Heart left ventricle (tissue), 16 donors: Measurements from ENCODE around the gene PAK1. TPM values are rescaled to one million over a fixed set of nuclear protein-coding genes. Genes with fewer than 3 reads are reported as not detected.

Experiments
- ATAC-seq, 4 donors: fragments of 200-7000 bp; cut with Tn5 transposase; one replicate each; pipeline ENCODE4 v1.9.1; 2020 to 2022; ENCODE audit warnings: moderate library complexity in 4 of 4, mild to moderate bottlenecking in 3 of 4, moderate number of reproducible peaks in 1 of 4
- DNase-seq, 5 donors: peaks; one replicate each; pipeline ENCODE4 v3.0.0-alpha.2; 2020
- H3K27ac ChIP-seq, 12 donors: fragments of 200-600 bp; sonication (generic) in 4 of 12; one replicate each; pipeline versions ENCODE4 v1.5.0 to v1.8.0; 2016 to 2022; ENCODE audit warnings: mild to moderate bottlenecking in 2 of 12
- H3K27me3 ChIP-seq, 9 donors: fragments of 200-600 bp; sonication (generic) in 2 of 9; one replicate each; pipeline versions ENCODE4 v1.5.1 to v1.8.0; 2016 to 2022; ENCODE audit warnings: mild to moderate bottlenecking in 3 of 9
- H3K36me3 ChIP-seq, 9 donors: fragments of 200-600 bp; sonication (generic) in 2 of 9; one replicate each; pipeline versions ENCODE4 v1.5.0 to v1.8.0; 2018 to 2022; ENCODE audit warnings: mild to moderate bottlenecking in 2 of 9
- H3K4me1 ChIP-seq, 12 donors: fragments of 200-600 bp; sonication (generic) in 4 of 12; one replicate each; pipeline versions ENCODE4 v1.5.0 to v1.8.0; 2016 to 2022; ENCODE audit warnings: mild to moderate bottlenecking in 3 of 12
- H3K4me3 ChIP-seq, 12 donors: fragments of 200-600 bp; sonication (generic) in 4 of 12; one replicate each; pipeline versions ENCODE4 v1.5.0 to v1.8.0; 2017 to 2022; ENCODE audit warnings: mild to moderate bottlenecking in 9 of 12, moderate library complexity in 4 of 12
- H3K9me3 ChIP-seq, 12 donors: fragments of 200-600 bp; sonication (generic) in 4 of 12; one replicate each; pipeline versions ENCODE4 v1.5.0 to v1.8.0; 2016 to 2022; ENCODE audit warnings: mild to moderate bottlenecking in 1 of 12
- CTCF ChIP-seq, 12 donors: fragments of 200-600 bp; sonication (generic) in 4 of 12; IDR thresholded peaks; one replicate each; pipeline versions ENCODE4 v1.5.0 to v1.8.0; 2018 to 2022; ENCODE audit warnings: antibody characterized with exemption in 12 of 12, mild to moderate bottlenecking in 5 of 12
- POLR2A ChIP-seq, 2 donors: fragments of 450-650 bp; IDR thresholded peaks; one replicate each; pipeline ENCODE4 v1.6.1; 2017; ENCODE audit warnings: antibody characterized with exemption in 2 of 2, mild to moderate bottlenecking in 2 of 2, moderate library complexity in 2 of 2
- WGBS, 4 donors: extraction: QIAGEN DNeasy Blood & Tissue Kit in 2 of 4; methylation state at CpG; one replicate each; pipeline versions ENCODE4 v1.1.5 to v1.1.7; 2013 to 2018; 5-methylcytosine and 5-hydroxymethylcytosine counted together
- intact Hi-C, 10 donors: fragments of 100-400 bp; cut with DNase I; formaldehyde crosslinking; loops; one replicate each; pipeline versions ENCODE4 v1.11.1 to v1.14.2; 2022
- polyA plus RNA-seq, 2 donors: library from polyadenylated mRNA; stranded (reverse); fragments of 200-250 nt; gene quantifications; one replicate each; pipeline ENCODE4 v1.2.3, GENCODE V29; 2013
- total RNA-seq, 9 donors: library from RNA; depleted of rRNA in 2 of 9; stranded (reverse); fragments of >200 nt in 2 of 9; fragmentation: NEBNext Ultra II Directional in 3 of 9; extraction: Animal tissue kit (Norgen Biotek cat#: 25700) in 3 of 9; gene quantifications; one replicate each; pipeline versions ENCODE4 v1.1.0 to v1.2.4, GENCODE V29; 2016 to 2023
- donor health status: ischemic (EF 13 %, LVEDD 7.1; RV severe dilation, severe dysfunction).
- donor health status: healthy with polysubstance abuse.
- donor health status: DM: no; HTN: yes; CAD: no.
- donor health status: DM: no; HTN: no; CAD: no.
- donor health status: ischemic (EF 25% LVEDD 6.9; RV normal size, moderate dysfunction).
- donor health status: ischemic (EF 25% LVEDD 5.7; RV mildly dilated, moderate dysfunction).
- donor health status: healthy.
- donor health status: DM: yes; HTN: yes; CAD: no.
- donor health status: ischemic (EF 35%, LVEDD 5.7; RV mildly dilated, moderate dysfunction).
- donor health status: nonischemic (EF 11% LVEDD 7.7; RV severe dilation, severe dysfunction).
- donor health status: DM: yes; HTN: yes; CAD: no.
- donor health status: PGD.
- donor health status: ischemic (EF 29% LVEDD 5.4; RV normal size, mild dysfunction).
- donor health status: nonischemic (EF 23%, LVEDD 6.1; RV moderate dilation, normal function).

PAK1 gene
- total and polyA plus RNA-seq, 11 donors: 2.1 to 25.4 (median 5.9) TPM

- DNase-seq (no peak), ATAC-seq (no peak)
- Histone ChIP-seq H3K36me3 (no peaks in the 10 kb centered on the region), H3K4me1 (peaks cover 0 to 22% (median 0%) of the 10 kb centered on the region in 12 donors), H3K27me3 (no peaks in the 10 kb centered on the region), H3K4me3 (no peak overlapping the region), H3K27ac (no peak overlapping the region), H3K9me3 (no peaks in the 10 kb centered on the region)
- no peak for TF ChIP-seq POLR2A (IDR thresholded peaks at IDR 0.05)
- no peak for TF ChIP-seq CTCF (IDR thresholded peaks at IDR 0.05)
- intact Hi-C loops: loop anchor here in 1 of 10 donors (10.0 kb wide), 1 partner anchor 132 kb away; no protein-coding TSS in a partner anchor
- WGBS, 4 donors: 97 to 99% (median 98%) methylated on average over 1 of the region's 1 CpG
Observed at GRCh38 chr11:77403211-77403610, 70.7 kb downstream of the PAK1 start.

- ATAC-seq (no peak), DNase-seq (no peak)
- WGBS, 4 donors: 82 to 91% (median 86%) methylated on average over 3 of the region's 3 CpGs
- peaks cover 0 to 11% (median 0%) of the 10 kb centered on the region in 12 donors for H3K4me1 ChIP-seq
- H3K9me3 ChIP-seq: no peaks in the 10 kb centered on the region
- H3K4me3 ChIP-seq: no peak overlapping the region
- intact Hi-C loops: loop anchor here in 1 of 10 donors (10.0 kb wide), 1 partner anchor 133 kb away; no protein-coding TSS in a partner anchor
- no peak for TF ChIP-seq POLR2A (IDR thresholded peaks at IDR 0.05)
- TF ChIP-seq CTCF (IDR thresholded peaks at IDR 0.05): no peak
- no peaks in the 10 kb centered on the region for H3K36me3 ChIP-seq
- H3K27ac ChIP-seq: no peak overlapping the region
- H3K27me3 ChIP-seq: no peaks in the 10 kb centered on the region
Observed at GRCh38 chr11:77402218-77402556, 71.7 kb downstream of the PAK1 start.

DNA sequence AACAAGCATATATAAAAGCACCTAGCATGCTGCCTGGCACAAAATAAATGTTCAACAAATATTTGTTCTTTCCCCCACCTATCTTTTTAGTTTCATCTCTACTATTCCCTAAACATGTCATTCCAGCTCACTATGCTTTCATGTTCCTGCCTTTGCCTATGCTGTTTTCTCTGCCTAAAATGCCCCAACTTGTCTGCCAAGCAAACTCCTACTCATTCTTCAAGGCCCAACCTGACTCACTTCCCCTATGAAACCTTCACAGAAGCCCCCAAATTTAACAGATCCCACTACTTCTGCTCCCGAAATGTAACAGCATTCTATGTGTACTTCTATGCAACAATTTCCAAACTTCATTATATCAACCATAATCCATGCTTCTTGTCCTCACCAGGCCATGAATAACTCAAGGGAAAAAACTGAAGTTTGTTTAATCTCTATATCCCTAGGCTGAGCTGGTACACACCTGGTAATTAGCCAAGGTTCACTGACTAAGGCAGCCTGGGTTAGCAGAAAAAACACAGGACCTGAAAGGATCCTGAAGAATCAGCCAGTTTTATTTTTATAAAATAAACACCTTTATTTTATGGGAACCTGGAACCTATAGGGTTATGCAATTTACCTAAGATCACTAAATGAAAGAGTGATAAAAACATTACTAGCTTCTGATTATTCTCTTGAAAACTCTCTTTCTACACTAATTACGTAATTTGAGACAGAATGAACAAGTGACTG, 72.2 kb downstream of the PAK1 start:
- WGBS, 4 donors: 93 to 96% (median 94%) methylated on average over 2 of the region's 2 CpGs
- no peak for ATAC-seq
- Histone ChIP-seq H3K9me3 (no peaks in the 10 kb centered on the region), H3K36me3 (no peaks in the 10 kb centered on the region), H3K27ac (no peak overlapping the region), H3K4me1 (peaks cover 0 to 8% (median 0%) of the 10 kb centered on the region in 12 donors), H3K27me3 (no peaks in the 10 kb centered on the region), H3K4me3 (no peak overlapping the region)
- TF ChIP-seq POLR2A (IDR thresholded peaks at IDR 0.05) (no peak), CTCF (IDR thresholded peaks at IDR 0.05) (no peak)
- intact Hi-C loops: loop anchor here in 1 of 10 donors (10.0 kb wide), 1 partner anchor 133 kb away; no protein-coding TSS in a partner anchor
- no peak for DNase-seq

GRCh38 chr11:77400775-77401449, 73.0 kb downstream of the PAK1 start:
- 83 to 90% (median 85%) methylated on average over 5 of the region's 5 CpGs for WGBS, 4 donors
- Histone ChIP-seq H3K4me3 (no peak overlapping the region), H3K9me3 (no peaks in the 10 kb centered on the region), H3K27ac (no peak overlapping the region), H3K27me3 (no peaks in the 10 kb centered on the region), H3K4me1 (peaks cover 0 to 7% (median 0%) of the 10 kb centered on the region in 12 donors), H3K36me3 (no peaks in the 10 kb centered on the region)
- DNase-seq (no peak), ATAC-seq (peak in 1 of 4 donors; percentile 22)
- intact Hi-C loops: loop anchor here in 1 of 10 donors (10.0 kb wide), 1 partner anchor 134 kb away; no protein-coding TSS in a partner anchor
- peak in 1 of 12 donors; percentile 15 for TF ChIP-seq CTCF (IDR thresholded peaks at IDR 0.05)
- no peak for TF ChIP-seq POLR2A (IDR thresholded peaks at IDR 0.05)
